HS-5 (cell line): ENCODE data around the gene IFT20.

ENCODE experiments used
- DNase-seq: peaks from one replicate; pipeline ENCODE4 v3.0.0-alpha.2; 2012; ENCODE audit warnings: low read depth

Gene IFT20, protein sequence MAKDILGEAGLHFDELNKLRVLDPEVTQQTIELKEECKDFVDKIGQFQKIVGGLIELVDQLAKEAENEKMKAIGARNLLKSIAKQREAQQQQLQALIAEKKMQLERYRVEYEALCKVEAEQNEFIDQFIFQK

DNA sequence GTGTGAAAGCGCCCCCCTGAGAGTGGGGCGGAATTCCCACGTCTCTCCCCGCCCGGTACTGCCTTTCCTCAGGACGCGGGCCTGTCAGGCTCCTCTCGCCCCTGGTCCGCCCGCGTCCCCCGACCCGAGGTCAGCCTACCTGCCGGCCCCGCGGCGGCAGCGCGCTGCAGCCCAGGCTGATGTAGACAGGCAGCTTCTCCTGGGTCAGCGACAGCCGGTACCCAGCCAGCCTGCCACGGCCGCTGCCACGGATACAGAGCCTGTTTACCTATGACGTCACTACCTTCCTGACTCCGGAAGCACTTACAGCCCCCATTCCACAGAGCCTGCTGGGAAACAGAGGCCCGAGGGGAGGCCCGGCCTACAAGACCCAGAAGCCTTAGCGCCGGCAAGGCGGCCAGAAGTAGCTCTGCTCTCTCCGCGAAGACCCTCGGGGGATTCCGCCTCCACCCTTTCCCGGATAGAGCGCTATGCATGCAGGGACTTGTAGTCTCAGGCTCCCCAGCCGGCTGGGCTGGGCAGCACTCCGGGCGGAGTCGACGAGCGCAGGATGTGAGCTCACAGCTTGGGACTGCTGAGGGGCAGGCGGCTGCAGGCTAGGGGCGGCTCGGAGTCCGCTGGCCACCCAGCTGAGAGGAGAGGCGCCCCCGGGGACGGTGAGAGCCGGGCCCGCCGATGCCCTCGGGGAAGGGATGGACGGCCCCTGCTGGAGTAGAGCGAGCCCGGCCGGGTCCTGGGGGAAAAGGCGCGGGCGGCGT lies at the start of gene IFT20, which contains the start of gene TNFAIP1:
Gene IFT20 (minus strand): TSS at position 272 of the 758 bp plus-strand sequence. CDS start 3,487 bp downstream, outside the sequence.
Gene TNFAIP1 (plus strand): TSS at position 561 of the 758 bp plus-strand sequence. CDS start 3,761 bp downstream, outside the sequence.
- DNase-seq: peak; percentile 96

GRCh38 chr17:28385037-28385400 lies 49.7 kb upstream of the IFT20 start:
- DNase-seq: no peak

DNA sequence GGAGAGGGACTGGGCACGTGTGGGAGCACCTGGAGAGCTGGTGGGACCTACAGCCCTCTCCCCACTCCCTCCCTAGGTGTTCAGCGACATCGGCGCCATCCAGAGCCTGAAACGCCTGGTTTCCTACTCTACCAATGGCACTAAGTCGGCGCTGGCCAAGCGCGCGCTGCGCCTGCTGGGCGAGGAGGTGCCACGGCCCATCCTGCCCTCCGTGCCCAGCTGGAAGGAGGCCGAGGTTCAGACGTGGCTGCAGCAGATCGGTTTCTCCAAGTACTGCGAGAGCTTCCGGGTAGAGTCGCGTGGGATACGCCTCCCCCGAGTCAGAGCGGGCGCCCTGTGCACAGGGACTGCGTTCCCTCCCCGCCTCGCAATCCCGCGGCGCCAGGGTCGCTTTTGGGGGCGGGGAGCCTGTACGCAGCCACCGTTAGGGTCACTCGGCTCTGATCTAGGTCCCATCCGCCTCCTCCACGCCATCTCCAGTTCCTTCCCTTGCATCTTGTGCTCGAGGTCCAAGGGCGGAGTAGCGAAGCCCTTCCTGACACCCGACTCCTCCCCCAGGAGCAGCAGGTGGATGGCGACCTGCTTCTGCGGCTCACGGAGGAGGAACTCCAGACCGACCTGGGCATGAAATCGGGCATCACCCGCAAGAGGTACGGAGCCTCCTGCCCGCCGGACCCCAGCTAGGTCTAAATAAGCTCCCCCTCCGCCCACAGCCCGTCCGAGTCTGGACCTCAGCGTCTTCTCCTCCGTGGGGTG lies 49.2 kb upstream of the IFT20 start:
- no peak for DNase-seq

- no peak for DNase-seq
Measured at GRCh38 chr17:28381141-28381825, 46.0 kb upstream of the IFT20 start.

DNA sequence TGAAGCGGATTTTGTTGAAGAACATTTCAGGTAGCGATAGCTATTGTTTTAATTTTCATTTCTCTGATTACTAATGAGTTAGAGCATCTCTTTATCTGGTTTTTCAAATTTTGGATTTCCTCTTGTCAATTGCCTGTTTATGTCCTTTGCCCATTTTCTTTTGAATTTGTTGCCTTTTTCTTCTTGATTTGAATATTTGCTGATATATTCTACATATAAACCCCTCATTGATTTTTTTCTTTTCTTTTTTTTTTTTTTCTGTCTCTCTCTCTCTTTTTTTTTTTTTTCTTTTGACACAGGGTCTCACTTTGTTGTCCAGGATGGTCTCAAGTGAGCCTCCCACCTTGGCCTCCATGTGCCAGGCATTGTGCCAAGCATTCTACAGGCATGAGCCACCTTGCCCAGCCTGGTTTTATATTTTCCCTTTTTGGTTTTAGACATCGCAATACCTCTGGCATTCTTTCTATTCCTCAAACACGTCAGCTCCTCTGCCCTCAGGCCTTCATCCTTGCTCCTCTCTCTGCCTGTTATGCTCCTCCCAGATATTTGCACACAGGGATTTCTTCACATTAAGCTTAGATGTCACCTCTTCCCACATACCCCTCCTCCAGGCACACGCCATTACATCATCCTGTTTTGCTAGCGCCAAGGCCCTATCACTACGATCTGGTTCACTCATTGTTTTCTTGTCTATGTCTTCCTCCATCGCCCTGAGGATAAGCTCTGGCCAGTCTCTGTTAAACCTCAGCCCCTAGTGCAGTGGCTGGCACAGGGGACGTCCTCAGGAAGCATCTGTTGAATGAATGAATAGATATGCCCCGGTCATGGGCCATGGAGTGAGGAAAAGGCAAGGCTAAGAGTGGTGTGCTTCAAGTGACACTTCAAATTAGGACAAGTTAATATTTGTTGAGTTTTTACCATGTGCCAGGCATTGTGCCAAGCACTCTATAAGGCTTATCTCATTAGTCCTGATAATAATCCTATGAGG lies 44.8 kb upstream of the IFT20 start:
- peak; percentile 73 for DNase-seq

GRCh38 chr17:28372945-28373274 lies 37.6 kb upstream of the IFT20 start:
- DNase-seq: no peak

DNA sequence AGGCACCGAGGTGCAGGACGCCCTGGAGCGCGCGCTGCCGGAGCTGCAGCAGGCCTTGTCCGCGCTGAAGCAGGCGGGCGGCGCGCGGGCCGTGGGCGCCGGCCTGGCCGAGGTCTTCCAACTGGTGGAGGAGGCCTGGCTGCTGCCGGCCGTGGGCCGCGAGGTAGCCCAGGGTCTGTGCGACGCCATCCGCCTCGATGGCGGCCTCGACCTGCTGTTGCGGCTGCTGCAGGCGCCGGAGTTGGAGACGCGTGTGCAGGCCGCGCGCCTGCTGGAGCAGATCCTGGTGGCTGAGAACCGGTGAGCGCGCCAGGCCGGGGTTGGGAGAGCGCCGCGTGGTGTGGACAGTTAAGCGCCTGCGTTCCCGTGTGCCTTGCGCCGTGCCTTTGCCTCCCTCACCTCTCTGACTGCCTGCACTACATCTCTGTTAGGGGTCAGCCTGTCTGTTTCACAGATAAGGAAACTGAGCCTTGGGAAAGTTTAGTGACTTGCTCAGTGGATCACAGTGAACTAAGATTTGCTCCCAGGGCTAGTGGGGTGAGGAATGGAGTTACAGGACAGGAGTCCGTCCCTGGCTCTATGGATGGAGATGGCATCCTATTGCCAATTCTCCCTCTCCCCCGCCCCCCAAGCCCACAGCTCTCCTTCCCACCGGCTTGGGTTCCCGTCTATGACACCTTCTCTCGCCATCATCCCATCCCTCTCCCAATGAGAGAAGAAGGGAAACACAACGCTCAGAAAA lies 37.1 kb upstream of the IFT20 start:
- no peak for DNase-seq

DNA sequence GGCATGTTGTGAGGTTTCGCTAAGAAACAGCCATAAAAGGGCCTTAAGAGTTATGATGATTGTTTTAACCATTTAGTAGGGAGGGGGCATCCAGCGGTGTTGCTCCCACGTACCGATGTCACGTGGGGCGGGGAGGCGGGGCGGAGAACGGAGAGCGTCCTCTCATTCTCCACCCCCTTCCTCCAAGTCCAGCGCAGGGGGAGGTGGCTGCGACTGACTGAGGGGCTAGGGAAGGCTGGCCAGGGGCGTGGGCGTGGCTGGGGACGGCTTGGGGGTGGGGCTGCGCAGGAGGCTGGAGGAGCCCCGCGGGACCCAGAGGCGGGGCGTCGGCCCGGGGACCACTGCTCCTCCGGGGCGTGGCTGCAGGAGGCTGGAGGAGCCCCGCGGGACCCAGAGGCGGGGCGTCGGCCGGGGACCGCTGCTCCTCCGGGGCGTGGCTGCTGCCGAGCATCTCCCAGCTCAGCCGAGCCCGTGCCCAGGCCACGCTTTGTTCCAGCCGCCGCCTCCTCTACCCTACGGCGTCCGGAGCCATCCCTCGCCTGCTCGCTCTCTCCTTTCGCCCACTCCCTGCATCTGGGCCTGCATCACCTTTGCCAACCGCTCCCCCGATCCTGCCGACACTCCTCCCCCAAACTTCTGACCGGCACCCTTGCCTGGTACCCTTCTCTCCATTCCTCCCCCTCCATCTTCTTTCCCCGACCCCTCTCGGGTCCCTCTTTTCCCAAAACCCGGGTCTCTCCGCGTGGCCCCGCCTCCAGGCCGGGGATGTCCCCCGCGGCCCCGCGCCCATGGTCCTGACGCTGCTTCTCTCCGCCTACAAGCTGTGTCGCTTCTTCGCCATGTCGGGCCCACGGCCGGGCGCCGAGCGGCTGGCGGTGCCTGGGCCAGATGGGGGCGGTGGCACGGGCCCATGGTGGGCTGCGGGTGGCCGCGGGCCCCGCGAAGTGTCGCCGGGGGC lies 36.3 kb upstream of the IFT20 start, which contains the start of gene SARM1:
Gene SARM1 (plus strand): TSS at position 450 of the 958 bp plus-strand sequence. CDS start 339 bp downstream, at position 789.
- DNase-seq: peak; percentile 71

DNA sequence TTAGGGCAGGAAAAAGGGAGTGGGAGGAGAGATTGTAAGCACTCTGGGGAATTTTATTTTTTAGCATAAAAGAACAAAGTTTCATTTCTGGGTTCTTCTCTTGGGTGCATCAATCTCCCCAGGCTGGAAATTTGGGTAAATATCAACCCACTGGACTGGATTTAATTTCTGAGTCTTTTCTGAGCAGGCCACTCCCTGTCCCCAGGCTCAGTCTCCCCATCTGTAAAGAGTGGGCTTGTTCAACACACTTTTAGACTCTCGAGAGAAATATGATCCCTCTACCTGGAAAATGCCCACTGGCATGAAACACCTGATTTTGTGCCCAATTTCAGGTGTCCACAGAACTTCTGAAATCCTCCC lies 35.5 kb upstream of the IFT20 start:
- DNase-seq: no peak

GRCh38 chr17:28370035-28370743 lies 34.9 kb upstream of the IFT20 start, which contains the start of gene VTN:
TSS of gene VTN (minus strand) at chr17:28370307. CDS start at chr17:28370203, 104 bp downstream.
- DNase-seq: no peak

- no peak for DNase-seq
Measured at GRCh38 chr17:28369684-28370034, 34.4 kb upstream of the IFT20 start.

GRCh38 chr17:28368915-28369683 lies 33.8 kb upstream of the IFT20 start:
- no peak for DNase-seq

GRCh38 chr17:28368306-28368831 lies 33.1 kb upstream of the IFT20 start:
- no peak for DNase-seq

- DNase-seq: no peak
Measured at GRCh38 chr17:28367641-28368305, 32.5 kb upstream of the IFT20 start.

GRCh38 chr17:28366605-28367004 lies 31.3 kb upstream of the IFT20 start:
- DNase-seq: no peak

DNA sequence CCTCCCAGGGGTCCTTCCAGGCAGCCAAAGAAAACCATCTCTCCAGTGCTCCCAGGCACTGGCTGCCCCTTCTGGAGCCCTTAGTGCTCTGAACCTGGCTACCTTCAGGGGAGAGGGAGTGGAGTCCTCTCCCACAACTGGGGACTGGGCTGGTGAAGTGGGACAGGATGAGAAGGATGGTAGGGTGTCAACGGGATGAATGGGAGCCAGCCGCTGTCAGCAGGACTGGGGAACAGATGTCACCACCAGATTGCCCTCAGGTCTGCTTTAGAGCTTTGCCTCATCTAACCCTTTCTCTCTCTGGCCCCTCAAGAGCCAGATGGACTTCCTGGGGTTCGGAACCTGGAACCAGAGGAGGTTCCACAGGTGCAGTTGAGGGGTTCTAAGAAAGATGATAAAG lies 30.2 kb upstream of the IFT20 start:
- DNase-seq: no peak
